Mucosa of gallbladder (tissue), 1 donor: ENCODE measurements around the gene RGL1. TPM values are rescaled to one million over a fixed set of nuclear protein-coding genes. Genes with fewer than 3 reads are reported as not detected.

ENCODE experiments used
- DNase-seq: peaks from one replicate; pipeline ENCODE4 v3.0.0-alpha.2; 2020; ENCODE audit warnings: low spot score
- total RNA-seq: library from RNA; stranded (reverse); gene quantifications from one replicate; pipeline ENCODE4 v1.2.1, GENCODE V29; 2021
- donor health status: DM: no; HTN: no; CAD: no.

Gene RGL1
- total RNA-seq, 1 donor from 2014 or later: 13.1 TPM

DNA sequence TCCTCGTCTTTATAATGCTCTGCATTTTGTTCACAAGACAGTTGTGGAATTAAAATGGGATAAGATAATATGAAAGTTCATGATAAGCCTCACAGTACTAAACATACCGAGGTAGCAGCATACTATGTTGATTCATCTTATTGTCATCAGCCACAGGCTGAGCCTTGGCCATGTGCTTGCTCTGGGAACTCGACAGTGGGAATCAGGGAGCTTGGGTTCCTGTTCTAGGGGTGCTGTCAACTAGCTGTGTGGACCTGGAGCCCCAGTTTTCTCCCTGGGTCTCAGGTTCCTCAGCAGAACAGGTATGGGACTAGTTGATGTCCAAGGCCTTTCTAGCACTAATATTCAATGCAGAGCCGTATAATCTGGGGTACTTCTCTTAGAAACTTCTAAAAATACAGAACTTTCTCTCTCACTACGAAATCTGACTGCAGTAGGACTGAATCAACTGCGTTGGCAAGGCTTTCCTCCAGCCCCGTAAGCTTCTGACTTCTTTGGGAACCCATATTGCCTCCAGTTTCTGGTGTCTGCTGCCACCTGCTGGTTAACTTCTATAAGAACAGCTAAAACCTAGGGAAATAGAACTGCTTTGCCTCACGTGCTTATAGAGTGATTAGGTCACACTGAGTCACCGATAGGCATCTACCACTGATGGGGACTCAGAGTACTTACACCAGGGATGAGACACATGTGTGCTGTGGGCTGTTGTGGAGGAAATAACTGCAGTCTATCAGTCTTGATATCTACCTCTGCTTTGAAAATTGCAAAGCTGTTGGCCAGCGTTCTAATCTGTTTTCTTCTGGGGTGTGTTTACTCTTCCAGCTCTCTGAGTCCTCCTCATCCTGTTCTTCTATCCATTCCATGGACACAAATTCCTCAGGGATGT, 110.9 kb downstream of the RGL1 start:
- peak; percentile 74 for DNase-seq

DNA sequence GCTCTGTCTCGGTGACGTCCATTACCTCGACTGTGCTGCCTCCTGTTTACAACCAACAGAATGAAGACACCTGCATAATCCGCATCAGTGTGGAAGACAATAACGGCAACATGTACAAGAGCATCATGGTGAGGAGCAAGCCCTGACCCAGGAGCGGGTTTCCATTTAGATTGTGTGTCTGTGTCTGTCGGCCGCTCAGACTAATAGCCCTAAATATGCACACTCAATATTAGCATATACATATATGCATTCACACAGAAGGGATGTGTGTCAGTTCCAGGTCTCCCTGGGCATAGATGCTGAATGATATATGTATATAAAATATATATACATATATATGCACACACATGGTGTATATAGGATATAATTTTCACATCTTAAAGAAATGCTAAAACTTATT, 111.7 kb downstream of the RGL1 start:
- DNase-seq: no peak

DNA sequence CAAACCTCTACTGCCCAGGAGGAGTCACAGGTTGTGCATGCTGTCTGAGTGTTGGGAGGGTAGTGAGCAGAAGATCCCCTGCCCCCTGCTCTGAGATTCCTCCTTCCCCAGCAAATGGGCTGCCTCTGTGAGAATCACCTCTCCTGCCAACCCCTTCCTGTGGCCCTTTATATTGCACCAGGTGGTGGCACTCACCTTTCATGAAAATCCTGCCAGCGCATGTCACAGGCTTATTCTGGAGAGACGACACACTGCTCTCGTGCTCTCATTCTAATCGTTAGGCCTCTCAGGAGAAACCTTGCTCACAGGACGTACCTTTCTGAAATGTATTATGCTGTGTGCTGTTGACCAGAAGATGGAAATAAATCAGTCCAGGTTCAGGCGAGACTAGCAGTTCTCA, 113.7 kb downstream of the RGL1 start:
- no peak for DNase-seq

DNA sequence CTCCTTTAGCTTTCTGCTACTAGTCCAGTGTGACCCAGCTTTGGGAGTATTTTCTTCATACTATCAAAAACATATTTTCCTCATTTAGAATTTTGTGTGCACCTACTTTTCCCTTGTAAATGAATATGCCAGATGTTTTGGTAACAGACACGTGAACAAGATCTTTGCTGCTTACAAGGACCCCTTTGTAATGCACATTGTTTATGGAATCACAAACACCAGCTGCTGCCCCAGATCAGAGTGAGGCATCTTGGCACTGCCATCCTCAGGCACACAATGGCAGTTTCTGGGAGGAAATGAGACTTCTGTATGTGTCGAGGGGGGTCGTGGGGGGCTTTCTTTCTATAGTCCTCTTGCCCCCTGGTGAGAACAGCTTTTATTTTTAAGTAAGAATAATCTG, 115.7 kb downstream of the RGL1 start:
- no peak for DNase-seq

DNA sequence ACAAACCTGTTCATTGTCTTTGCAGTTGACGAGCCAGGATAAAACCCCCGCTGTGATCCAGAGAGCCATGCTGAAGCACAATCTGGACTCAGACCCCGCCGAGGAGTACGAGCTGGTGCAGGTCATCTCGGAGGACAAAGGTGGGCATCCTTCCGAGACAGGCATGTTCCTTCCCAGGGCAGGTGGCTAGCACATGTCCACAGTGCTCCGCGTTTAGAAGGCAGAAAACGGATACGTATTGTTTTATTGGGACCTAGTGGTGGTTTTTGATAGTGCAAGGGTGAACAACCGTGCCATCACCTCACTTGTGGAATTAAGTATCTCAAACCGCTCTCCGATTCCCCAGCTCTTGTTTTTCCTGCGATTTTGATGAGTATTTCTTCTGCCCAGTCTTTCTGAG, 117.3 kb downstream of the RGL1 start:
- no peak for DNase-seq

DNA sequence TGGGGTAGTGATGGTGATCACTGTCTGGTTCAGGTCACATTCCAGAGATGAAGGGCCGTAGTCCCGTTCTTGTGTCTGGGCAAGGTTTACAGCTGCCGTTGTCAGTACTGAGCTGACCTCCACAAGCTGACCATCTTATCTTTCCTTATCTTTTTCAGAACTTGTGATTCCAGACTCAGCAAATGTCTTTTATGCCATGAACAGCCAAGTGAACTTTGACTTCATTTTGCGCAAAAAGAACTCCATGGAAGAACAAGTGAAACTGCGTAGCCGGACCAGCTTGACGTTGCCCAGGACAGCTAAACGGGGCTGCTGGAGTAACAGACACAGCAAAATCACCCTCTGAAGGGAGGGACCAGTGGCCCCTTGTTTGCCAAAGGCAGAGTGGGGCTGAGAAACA, 121.0 kb downstream of the RGL1 start:
- DNase-seq: no peak

DNA sequence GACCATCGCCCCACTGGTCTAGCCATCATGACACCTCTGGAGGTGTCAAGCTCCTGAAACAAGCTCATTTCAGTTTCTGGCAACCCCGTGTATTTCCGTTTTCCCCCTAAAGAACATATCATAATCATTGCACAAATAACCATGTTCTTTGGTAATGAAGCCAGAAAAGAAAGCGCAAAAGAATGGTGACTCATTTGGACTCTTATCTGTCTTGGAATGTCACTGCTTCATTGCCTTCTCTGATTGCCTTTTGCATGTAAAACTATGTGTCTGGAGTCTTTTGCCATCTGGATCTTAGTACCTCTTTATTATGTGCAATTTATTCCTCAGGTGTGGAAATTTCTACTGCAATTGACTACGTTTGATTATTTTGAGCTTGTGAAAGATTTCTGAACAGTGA, 122.1 kb downstream of the RGL1 start:
- no peak for DNase-seq

DNA sequence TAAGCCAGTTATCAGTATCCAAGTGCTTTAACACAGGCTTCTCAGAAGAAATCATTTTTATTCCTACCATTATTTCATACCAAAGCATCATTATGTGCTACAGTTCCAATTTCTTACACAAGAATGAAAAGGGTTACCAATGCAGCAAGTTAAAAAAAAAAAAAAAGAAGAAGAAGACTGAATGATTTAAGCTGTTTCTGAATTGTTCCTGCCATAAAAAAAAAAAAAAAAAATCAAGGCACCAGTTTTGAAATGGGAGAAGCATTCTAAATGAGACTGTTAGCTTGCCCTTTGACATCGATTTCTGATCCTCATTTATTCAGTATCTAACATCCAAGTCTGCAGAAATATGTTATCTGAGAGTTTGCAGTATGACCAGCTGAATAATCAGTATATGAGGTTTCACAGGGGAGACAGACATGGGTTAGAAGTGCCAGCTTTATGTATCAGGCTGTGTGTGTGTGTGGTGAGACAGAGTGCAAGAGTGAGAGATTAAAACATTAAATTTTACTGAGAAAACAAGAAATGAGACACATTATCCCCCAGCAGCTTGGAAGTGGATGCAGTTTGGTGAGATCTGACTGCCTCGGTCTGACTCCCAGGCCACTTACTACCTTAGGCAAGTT, 126.8 kb downstream of the RGL1 start:
- DNase-seq: no peak

DNA sequence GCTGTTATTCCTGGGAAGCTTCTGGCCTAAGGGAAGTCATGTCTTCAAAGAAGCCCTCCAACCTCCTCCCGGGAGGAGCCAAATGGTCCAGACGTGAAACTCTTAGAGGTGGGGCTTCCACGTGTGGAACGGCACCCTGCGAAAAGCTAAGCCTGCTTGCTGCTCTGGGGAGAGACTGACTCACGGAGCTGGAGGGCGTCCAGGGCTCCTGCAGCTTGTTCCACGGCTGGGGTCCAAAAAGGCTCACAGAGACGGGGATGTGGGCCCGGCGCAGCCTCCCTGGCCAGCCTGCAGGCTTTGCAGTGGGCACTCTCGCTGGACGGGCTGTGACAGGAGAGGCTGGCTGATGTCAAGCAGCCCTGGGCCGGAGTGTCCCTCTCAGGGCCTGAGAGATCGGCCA, 127.5 kb downstream of the RGL1 start:
- peak; percentile 57 for DNase-seq

DNA sequence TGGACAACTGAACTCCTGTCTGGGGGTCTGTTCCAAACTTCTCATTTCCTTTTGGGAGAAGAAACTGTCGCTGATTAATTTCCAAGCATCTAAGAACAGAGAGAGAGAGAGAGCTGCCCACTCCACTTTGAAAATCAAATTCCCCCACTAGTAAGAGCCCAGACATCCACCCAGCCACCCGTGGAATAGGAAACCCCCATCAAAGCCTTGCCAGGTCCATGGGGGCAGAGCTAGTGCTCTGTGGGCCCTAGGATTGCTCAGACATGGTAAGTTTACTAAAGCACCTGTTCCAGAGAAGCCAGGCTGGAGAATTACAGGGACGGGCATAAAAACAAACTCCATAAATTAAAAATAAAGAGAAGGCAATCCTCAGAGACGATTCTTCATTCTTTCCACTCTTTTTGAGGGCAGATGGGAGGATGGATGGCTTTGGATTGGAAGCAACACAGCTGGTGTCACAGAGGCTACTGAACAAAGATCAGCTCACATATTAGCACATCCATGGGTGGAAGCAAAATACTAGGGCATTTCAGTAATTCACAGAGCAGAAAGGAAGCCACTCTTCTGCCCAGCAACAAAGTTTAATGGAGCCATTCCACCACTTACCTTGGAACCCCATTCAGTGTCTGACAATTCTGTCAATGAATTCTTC, 128.7 kb downstream of the RGL1 start:
- DNase-seq: no peak

DNA sequence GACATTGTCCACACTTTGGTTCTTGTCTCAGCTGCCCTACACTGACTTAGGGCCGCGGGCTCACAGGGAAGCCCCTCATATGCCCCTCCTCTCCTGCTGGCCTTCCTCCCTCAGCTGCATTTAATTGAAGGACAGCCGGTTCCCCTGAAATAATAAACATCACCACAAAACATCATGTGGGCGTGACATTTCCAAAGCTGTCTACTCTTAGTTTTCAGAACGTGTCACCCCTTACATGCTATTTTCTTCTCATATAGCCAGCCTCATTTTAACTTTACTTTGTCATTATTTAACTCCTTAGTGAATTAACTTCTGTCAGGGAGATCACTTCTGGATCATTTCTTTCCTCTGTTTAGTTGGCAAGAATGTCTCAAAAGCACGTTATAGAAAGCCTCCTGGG, 129.4 kb downstream of the RGL1 start:
- no peak for DNase-seq

DNA sequence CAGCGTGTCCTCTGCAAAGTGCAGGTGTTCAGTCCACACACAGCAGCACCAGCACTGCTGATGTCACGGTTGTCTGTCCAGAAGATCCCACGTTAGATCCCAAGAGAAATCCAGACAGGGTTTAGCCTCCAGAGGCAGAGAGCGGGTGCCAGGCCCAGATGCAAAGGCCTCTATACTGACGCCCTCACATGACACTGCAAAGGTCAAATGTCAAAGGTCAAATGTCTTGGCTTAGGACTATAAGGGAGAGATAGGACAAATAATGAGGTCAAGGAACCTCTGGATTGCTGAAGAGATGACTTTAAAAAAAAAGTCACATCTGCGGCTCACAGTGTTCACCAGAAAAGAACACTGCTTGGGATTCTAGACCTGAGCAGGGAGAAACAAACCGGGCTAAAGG, 131.1 kb downstream of the RGL1 start:
- DNase-seq: no peak

DNA sequence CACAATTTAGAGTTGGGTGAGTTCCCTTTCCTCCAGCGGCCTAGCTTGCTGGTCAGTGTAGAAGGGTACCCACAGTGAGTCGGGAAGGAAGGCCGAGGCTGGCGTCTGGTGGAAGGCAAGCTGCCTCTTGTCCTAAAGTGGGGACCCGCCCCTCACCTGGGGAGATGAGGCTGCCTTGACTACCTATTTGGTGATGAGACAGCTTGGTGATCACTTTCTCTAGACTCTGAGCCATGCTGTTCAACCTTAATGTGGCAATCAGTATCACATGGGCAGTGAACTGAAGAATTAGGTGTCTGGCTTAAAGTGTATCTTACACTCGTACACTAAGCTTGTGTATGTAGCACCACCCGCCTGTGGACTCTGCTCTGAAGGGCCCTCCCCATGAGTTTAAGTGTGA, 131.9 kb downstream of the RGL1 start:
- no peak for DNase-seq

DNA sequence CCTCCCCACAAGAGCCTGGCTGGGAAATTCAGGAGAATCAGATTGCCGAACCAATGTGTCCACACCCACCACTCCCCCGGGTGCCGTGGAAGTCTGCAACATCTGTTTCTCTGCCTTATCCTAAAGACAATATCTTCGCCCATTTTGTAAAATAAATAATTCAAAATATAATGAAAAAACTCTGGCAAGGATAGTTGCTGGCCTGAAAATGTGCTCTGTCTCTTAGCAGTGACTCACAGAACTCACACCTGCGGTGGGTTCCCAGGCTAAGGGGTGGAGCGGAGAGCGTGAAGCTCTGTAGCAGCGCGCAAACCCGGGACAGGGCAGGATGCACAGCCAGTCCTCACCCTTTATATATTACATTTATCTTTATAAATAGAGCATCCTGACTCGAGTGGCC, 132.7 kb downstream of the RGL1 start:
- no peak for DNase-seq

DNA sequence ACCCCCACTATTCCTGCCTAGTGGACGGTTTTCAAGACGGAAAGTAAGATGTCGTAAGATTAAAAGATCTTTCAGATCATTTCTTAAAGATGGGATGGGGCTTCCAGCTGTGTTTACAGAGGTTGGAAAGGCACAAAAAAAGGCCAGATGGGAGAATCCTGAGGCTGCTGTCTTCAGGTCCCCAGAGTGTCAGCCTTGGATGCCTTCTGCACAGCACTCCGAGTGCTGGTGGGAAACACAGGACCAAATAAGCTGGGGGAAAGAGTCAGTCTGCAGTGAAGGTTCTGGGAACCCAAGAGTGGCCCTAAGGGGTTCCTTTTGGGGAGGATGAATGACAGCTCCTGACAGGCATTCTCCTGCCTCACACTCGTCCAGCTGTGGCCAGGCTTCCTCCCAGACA, 136.1 kb downstream of the RGL1 start:
- no peak for DNase-seq

DNA sequence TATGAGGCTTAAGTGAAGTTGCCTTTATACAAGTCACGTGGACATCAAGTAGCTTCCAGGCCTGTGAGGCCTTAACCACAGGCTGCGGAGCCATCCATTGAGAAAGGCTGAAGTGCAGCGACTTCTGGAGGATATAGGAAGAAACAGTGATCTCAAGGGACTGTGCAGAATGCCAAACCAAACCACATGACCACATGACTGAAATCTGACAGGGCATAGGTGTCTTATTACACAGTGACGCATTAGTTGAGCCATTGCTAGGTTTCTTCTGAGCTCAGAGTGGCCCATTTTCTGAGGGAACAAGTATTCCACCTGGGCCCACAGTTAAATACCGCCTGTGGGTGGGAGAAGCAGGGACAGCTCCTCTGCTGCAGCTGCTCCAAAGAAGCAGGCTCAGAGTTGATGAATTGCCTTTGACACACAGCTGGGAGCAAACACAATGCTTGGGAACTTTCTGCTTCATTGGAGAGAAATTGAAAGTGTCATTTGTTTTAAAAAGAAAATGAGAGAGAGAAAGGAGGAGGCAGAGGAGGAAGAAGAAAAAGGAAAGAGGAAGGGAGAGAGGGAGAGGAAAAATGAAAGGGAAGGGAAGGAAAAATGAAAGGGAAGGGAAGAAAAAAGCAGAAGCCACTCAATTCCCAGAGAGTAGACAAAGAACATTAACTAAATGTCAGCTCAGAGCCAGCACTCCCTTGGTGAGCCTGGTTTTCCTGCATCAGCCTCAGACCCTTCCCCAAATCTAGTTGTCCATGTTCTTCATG, 138.2 kb downstream of the RGL1 start:
- DNase-seq: no peak

DNA sequence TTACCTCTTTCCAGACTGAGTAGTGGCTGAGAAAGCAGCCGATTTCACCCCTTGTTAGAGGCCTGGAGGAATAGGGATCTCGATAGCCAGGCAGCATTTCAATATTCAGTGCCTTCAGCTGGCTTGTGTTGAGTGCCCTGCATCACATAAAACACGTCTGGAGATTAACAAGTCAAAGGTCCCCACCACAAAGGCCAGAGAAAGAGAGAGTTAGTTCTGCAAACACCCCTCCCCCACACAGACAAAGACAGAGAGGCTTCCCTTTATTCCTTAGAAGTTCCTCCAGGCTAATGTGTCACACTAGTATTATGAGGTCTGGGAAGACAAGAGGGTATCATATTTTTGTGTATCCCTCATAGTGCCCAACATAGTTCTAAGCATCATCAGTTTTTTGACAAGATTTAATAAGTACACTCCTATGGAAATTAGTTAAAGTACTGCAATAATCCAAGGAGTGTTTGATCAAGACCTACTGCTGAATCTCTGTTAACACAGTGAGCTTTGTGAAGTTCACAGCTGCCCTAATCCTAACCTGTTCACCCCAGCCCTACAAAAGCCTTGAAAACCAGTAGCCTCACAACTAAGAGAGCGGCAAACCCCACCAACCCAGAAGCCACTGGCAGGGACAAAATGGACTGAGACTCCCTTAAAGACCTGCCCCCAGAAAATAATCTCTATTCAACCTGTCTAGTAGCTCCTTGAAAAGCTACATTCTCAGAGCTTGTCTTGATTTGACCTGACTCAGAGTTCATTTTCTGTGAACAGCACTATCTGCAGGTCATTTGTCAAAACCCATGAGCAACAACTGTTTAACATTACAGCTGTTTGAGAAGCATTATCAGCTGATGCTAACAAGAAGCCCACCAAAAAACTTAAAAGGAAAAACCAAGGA, 140.8 kb downstream of the RGL1 start:
- DNase-seq: no peak

DNA sequence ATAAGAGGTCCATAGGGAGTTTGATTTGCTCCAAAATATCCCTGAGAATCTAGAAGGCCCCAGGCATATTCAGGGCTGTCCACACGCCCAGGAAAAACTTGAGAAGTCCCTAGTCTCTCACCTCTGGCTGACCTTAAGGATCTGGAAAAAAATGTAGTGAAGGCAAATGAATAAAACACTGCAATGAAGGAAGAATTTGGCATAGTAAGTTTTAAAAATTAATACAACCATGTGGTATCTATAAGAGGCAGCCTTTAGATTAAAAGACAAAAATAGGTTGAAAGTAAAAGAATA, 141.3 kb downstream of the RGL1 start:
- no peak for DNase-seq

DNA sequence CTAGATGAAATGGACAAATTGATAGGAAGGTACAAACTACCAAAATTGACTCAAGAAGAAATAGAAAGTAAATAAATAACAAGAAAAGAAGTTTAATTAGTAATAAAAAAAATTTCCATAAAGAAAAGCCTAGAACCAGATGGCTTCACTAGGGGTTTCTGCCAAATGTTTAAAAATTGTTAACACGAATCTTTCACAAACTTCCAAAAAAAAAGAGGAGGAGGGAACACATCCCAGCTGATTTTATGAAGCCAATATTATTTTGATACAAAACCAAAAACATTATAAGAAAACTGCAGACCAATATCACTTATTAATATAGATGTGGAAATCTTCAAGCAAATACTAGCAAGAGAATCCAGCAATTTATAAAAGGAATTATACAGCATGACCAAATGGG, 143.1 kb downstream of the RGL1 start:
- no peak for DNase-seq

DNA sequence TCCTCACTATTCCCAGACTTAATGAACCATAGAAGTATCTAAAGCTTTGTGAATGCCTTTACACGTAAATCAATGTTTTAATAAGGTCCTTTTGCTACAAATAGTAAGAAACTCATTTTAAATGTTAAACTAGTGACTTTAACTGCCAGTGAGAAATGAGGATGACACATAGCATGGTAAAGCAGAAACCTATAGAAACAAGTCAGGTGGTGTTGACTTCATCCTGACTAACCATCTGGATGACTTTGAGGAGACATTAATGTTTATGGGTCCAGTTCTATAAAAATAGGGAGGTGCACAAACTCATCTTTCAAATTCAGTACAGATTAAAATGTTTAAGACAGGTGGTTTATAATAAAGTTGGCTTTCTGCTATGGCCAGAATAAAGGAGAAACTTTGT, 147.2 kb downstream of the RGL1 start:
- no peak for DNase-seq

DNA sequence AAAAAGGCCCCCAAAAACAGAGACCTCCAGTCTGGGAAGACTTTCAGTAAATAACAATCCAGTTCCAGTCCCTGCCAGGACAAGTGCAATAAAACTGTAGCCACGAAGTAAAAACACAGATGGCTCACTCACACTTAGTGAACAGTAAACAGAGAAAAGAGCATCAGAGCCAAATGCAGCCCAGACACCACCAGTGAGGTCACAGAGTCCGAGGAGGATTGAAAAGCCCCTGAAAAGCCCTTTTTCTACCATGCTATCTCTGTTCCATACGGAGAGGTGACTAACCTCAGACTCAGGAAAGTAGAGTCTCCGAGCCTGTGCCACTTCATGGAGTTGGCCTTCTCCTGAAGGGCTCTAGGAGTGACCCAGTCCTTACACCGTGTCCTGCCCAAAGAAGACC, 148.1 kb downstream of the RGL1 start:
- no peak for DNase-seq

DNA sequence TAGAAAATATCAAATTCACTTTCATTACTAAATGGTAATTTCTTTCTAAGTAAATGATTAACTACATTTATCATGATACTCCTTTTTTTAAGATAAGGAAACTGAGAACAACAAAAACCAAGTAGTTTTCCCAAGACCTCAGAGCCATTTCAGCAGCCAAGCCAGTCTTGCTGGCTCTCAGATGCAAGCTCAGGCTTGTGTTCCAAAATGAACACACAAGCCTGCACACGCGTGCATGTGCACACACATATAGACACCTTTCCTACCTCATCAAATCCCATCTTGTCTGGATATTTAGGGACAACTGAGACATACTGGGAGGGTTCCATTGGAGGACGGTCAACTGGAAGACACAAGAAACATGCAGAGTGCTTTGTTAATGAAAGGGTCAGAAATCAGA, 149.6 kb downstream of the RGL1 start:
- DNase-seq: no peak
